ENCODE results near the gene CTSE.

DNA sequence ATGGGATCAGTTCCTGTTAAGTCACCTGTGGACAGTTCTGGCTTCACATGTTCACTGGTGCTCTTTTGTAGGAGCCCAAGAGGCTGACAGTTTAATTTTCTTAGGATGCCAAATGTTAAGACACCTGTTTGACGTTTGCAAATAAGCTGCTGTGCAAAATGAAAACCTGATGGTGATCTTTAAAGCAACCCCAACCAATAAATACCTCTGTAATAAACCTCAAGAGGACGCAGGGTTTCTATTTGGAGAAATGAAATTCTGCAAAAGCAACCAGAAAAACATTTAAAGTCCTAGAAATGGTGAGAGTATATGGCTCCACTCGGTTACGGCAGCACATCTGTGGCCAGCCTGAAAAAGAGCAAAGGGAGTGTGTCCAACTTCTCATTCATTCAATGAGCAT, 23.6 kb upstream of the CTSE start:
- TF ChIP-seq, protein P1, sequence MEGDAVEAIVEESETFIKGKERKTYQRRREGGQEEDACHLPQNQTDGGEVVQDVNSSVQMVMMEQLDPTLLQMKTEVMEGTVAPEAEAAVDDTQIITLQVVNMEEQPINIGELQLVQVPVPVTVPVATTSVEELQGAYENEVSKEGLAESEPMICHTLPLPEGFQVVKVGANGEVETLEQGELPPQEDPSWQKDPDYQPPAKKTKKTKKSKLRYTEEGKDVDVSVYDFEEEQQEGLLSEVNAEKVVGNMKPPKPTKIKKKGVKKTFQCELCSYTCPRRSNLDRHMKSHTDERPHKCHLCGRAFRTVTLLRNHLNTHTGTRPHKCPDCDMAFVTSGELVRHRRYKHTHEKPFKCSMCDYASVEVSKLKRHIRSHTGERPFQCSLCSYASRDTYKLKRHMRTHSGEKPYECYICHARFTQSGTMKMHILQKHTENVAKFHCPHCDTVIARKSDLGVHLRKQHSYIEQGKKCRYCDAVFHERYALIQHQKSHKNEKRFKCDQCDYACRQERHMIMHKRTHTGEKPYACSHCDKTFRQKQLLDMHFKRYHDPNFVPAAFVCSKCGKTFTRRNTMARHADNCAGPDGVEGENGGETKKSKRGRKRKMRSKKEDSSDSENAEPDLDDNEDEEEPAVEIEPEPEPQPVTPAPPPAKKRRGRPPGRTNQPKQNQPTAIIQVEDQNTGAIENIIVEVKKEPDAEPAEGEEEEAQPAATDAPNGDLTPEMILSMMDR (IDR thresholded peaks at IDR 0.05) = no peak
- TF ChIP-seq POLR2A (IDR thresholded peaks at IDR 0.05) (no peak), POLR2AphosphoS5 (IDR thresholded peaks at IDR 0.05) (no peak), EP300 (IDR thresholded peaks at IDR 0.05; ENCODE audit: low read depth) (no peak)
